HUES48 (cell line): ENCODE measurements around the gene DNTT.

ENCODE experiments used
- H3K27ac ChIP-seq: one replicate; pipeline ENCODE4 v1.7.0; 2013; ENCODE audit warnings: low read depth, low read length, inconsistent platforms
- H3K27me3 ChIP-seq: 2 replicates; pipeline ENCODE4 v1.6.1; 2013; ENCODE audit warnings: mild to moderate bottlenecking, low read length; ENCODE audit not compliant: control insufficient read depth, insufficient read depth
- H3K36me3 ChIP-seq: 2 replicates; pipeline ENCODE4 v1.6.1; 2013; ENCODE audit warnings: low read length; ENCODE audit not compliant: control insufficient read depth, insufficient read depth
- H3K4me1 ChIP-seq: 2 replicates; pipeline ENCODE4 v1.6.1; 2013; ENCODE audit warnings: mild to moderate bottlenecking, low read length; ENCODE audit not compliant: control insufficient read depth, insufficient read depth
- H3K4me3 ChIP-seq: 2 replicates; pipeline ENCODE4 v1.5.1; 2013; ENCODE audit warnings: mild to moderate bottlenecking, low read depth, low read length
- H3K9ac ChIP-seq: 2 replicates; pipeline ENCODE4 v1.6.1; 2013; ENCODE audit warnings: mild to moderate bottlenecking, low read depth, low read length, moderate library complexity
- H3K9me3 ChIP-seq: 2 replicates; pipeline ENCODE4 v1.6.1; 2013; ENCODE audit warnings: low read length; ENCODE audit not compliant: control insufficient read depth, insufficient read depth

The DNTT gene

DNA sequence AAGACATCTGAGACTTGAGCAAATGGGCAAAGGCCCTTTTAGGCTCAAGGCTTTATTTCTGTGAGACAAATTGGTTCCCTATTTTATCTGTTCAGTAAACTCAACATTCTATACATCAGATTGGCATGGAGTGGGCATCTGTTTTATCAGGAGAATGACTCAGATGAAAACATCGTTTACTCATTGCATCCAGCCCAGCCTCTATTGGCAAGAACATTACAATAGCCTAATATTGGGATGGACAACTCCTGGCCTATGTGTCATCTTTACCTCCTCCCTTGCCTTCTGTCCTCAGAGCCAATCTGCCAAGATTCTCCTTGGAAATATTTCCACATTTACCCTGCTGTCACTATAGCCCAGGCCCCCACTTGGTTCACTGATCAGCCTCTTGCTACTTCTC is 27.4 kb upstream of the DNTT start:
- H3K27ac ChIP-seq: no peak overlapping the region

DNA sequence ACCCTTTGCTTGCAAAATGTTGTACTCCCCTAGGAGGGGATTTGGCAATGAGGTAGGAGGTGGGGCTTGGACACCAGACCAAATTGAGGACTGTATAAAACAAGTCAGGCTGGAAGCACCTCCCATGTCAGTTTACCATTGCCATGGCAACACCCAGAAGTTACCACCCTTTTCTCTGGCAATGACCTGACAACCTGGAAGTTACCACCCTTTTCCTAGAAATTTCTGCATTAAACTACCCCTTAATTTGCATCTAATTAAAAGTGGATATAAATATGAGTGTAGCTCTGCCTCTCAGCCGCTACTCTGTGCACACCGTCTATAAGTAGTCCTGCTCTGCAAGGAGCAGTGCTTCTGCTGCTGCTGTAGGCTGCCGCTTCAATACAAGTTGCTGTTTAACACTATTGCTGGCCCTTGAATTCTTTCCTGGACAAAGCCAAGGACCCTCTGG is 25.0 kb upstream of the DNTT start:
- H3K9ac ChIP-seq: no peak overlapping the region
- no peaks in the 10 kb centered on the region for H3K27me3 ChIP-seq
- H3K36me3 ChIP-seq: no peaks in the 10 kb centered on the region
- H3K4me1 ChIP-seq: no peaks in the 10 kb centered on the region
- no peak overlapping the region for H3K4me3 ChIP-seq
- no peak overlapping the region for H3K27ac ChIP-seq
- H3K9me3 ChIP-seq: no peaks in the 10 kb centered on the region

More for the DNA sequence above, 27.4 kb upstream of the DNTT start:
- no peak overlapping the region for H3K9ac ChIP-seq
- no peaks in the 10 kb centered on the region for H3K27me3 ChIP-seq
- H3K9me3 ChIP-seq: no peaks in the 10 kb centered on the region
- no peaks in the 10 kb centered on the region for H3K36me3 ChIP-seq
- no peaks in the 10 kb centered on the region for H3K4me1 ChIP-seq
- H3K4me3 ChIP-seq: no peak overlapping the region

DNA sequence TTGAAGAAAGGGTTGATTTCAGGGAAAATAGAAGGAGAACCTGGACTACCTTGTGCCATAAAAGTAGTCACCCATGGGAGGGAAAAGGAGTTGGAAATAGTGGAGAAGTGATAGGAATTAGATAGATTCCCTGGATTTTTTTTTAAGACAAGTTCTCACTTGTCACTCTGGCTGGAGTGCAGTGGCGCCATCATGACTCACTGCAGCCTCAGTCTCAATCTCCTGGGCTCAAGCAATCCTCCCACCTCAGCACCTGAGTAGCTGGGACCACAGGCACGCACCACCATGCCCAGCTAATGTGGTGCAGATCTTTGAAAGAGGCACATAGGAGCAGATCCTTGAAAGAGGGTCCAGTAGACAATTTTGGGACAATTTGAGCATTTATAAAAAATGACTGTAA is 23.4 kb upstream of the DNTT start:
- Histone ChIP-seq H3K36me3 (no peaks in the 10 kb centered on the region), H3K27ac (no peak overlapping the region), H3K27me3 (no peaks in the 10 kb centered on the region), H3K9ac (no peak overlapping the region), H3K4me3 (no peak overlapping the region), H3K4me1 (peaks cover 8% of the 10 kb centered on the region; the same call in 1 of the 2 replicates), H3K9me3 (no peaks in the 10 kb centered on the region)

DNA sequence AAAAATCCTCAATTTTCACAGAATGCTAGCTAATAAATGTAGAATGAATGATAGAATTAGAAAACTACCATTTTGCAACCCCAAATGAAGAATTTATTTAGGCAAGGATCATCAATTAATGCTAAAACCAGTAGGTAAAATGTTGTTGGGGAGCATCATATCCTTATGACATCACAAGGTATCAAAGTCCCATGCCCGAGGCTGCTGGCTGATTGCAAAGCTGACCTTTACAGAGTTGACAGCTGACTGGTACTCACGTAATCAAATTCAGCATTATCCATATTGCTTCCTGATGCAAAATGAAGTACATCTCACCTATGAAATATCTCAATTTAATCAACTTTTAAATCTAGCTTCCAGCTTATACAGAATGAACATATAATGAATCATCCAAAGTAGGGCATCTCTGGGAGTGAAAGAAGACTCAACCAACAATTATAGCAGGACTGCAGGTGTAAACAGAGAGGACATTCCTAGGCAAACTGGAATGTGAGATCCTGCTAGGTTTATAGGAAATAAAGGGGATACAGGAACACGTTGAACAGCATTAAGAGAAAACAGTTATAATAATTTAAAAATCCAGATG is 22.7 kb upstream of the DNTT start:
- peaks cover 8% of the 10 kb centered on the region; the same call in 1 of the 2 replicates for H3K4me1 ChIP-seq
- H3K9ac ChIP-seq: no peak overlapping the region
- H3K27ac ChIP-seq: no peak overlapping the region
- no peaks in the 10 kb centered on the region for H3K27me3 ChIP-seq
- H3K9me3 ChIP-seq: no peaks in the 10 kb centered on the region
- no peaks in the 10 kb centered on the region for H3K36me3 ChIP-seq
- no peak overlapping the region for H3K4me3 ChIP-seq

DNA sequence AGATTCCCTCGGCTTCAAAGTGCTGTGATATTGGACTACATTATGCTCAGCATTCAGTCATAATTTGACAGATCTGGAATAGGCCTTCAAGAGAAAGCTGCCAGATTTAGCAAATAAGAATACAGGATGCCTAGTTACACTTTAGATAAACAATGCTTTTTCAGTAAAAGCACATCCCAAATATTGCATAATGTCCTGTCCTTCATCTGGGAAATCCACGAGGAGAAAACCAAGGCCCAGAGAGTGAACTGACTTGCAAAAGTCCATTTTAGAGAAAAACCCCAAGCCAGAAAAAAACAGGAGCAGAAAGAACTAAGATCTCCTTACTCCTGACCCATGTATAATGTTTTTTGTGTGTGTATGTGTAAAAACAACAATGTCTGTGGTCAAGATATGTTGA is 20.9 kb upstream of the DNTT start:
- no peaks in the 10 kb centered on the region for H3K9me3 ChIP-seq
- H3K27me3 ChIP-seq: no peaks in the 10 kb centered on the region
- no peaks in the 10 kb centered on the region for H3K36me3 ChIP-seq
- H3K27ac ChIP-seq: no peak overlapping the region
- no peak overlapping the region for H3K4me3 ChIP-seq
- peaks cover 8% of the 10 kb centered on the region; the same call in 1 of the 2 replicates for H3K4me1 ChIP-seq
- no peak overlapping the region for H3K9ac ChIP-seq

DNA sequence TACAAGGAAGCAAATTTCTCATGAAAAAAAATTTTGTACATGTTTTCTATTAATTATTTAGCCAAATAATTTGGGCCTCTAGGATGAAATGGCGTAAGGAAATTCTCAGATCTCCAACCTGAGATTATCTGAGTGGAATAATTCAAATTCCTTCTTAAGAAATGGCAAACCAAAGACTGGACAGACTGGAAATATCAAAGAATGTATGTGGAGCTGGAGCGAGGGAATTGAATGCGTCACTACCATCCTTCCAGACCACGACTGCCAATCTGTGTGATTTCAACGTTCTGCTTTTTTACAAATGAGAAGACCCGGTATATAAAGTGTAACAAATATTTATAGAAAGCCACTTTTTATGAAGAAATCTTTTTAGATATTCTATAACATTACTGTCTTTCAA is 20.5 kb upstream of the DNTT start:
- no peaks in the 10 kb centered on the region for H3K9me3 ChIP-seq
- no peak overlapping the region for H3K9ac ChIP-seq
- H3K27me3 ChIP-seq: no peaks in the 10 kb centered on the region
- H3K27ac ChIP-seq: no peak overlapping the region
- H3K4me3 ChIP-seq: no peak overlapping the region
- no peaks in the 10 kb centered on the region for H3K36me3 ChIP-seq
- H3K4me1 ChIP-seq: peaks cover 8% of the 10 kb centered on the region; the same call in 1 of the 2 replicates

DNA sequence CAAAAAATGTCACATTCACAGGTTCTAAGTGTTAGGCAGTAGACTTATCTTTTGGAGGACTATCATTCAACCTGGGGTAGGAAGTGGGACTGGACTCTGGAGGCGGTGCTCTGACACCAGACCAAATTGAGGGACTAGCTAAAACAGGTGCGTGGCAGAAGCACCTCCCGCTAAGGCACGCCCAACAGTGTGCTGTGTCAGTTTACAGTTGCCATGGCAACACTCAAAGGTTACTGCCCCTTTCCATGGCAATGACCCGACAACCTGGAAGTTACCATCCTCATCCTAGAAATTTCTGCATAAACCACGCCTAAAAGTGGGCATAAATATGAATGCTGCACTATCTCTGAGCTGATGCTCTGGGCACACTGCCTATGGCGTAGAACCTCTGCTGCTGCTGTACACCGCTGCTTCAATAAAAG is 18.9 kb upstream of the DNTT start:
- H3K27ac ChIP-seq: no peak overlapping the region
- no peak overlapping the region for H3K4me3 ChIP-seq
- H3K9me3 ChIP-seq: no peaks in the 10 kb centered on the region
- no peaks in the 10 kb centered on the region for H3K36me3 ChIP-seq
- peaks cover 8% of the 10 kb centered on the region; the same call in 1 of the 2 replicates for H3K4me1 ChIP-seq
- H3K27me3 ChIP-seq: no peaks in the 10 kb centered on the region
- H3K9ac ChIP-seq: no peak overlapping the region

DNA sequence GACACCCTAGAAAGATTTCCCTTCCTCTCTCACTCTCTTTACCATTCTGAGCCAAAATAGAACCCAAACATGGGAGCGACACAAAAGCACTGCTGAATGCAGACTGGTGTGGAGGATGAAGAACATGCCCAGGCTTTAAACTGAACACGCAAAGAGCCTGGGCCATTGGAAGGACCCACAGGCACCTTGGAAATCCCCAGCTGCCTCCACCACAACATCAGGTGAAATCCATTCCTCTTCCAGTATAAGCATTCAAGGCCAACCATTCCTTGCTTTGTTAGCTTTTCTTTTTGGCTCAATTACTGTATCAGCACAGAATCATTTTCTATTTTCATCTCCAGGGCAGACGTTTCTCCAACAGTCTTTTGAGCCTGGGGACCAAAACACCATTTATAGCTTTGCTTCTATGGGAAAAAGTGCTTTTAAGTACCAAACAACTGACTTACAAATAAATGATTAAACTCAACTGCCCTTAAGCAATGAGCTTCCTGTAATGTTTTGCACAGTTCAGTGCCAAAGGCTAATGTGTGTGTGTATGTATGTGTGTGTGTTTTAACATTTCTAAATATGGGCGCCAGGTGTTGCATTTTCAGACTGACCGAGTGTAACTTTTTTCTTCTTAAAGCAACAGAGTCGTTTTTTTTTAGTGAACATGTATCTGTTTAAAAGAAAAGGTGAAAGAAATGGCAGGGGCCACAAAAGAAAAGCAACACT is 16.7 kb upstream of the DNTT start:
- Histone ChIP-seq H3K27me3 (no peaks in the 10 kb centered on the region), H3K4me3 (no peak overlapping the region), H3K27ac (no peak overlapping the region), H3K36me3 (no peaks in the 10 kb centered on the region), H3K9ac (no peak overlapping the region), H3K4me1 (peaks cover 8% of the 10 kb centered on the region; the same call in 1 of the 2 replicates), H3K9me3 (no peaks in the 10 kb centered on the region)

DNA sequence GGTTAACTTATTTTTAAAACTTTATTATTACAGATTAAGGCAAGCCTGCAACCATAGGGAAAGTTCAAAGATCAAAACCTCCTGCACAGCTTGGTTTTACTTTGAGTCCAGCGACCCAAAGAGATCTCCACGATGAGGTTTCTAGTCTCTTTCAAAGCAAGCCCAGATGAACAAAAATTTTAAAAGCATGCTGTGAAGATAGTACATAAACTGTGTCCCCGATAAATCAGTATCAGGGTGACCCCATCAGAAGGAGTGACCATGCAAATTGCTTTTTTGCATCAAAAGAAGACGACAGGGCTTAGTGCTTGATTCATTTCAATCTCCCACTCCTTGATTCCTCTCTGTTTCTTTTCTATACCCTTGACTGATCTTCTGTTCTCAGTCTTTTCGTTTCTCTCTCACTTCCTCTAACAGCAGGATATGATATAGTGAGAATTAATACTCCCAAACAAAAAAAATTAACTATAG is 16.0 kb upstream of the DNTT start:
- Histone ChIP-seq H3K27me3 (no peaks in the 10 kb centered on the region), H3K27ac (no peak overlapping the region), H3K4me3 (no peak overlapping the region), H3K9ac (no peak overlapping the region), H3K9me3 (no peaks in the 10 kb centered on the region), H3K4me1 (peaks cover 10% of the 10 kb centered on the region; the same call in 1 of the 2 replicates), H3K36me3 (no peaks in the 10 kb centered on the region)

DNA sequence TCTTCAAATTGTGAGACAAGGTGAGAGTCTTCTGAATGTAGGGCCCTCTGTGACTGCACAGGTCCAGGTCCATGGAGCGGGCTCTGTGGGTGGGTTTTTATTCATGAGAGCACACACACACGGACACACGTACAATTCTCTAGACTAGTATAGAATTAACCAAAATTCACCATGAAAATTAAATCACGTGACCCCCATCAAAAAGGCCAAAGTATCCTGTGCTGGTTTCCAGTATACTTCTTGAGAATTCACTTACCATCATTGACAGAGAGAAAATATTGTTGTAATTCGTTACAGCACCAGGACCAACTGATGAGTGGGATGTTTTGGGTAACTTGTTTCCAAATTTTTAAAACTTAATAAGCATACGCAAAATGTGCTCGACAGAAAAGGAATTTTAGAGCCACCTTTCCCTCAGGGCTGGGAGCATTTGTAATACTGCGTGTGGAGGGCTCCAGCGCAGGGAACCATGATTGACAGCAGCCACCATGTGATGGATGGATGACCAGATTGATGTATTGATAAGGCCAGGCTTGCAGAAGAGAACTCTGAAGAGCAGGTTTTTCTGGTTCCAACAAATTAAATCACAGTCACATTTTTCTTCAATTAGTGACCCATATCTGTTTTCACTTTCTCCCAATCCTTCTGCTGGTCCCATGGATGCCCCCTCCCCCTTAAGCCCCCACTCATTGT is 14.9 kb upstream of the DNTT start:
- no peak overlapping the region for H3K9ac ChIP-seq
- no peaks in the 10 kb centered on the region for H3K36me3 ChIP-seq
- no peak overlapping the region for H3K4me3 ChIP-seq
- H3K9me3 ChIP-seq: no peaks in the 10 kb centered on the region
- H3K4me1 ChIP-seq: peaks cover 14% of the 10 kb centered on the region; the same call in 1 of the 2 replicates
- no peaks in the 10 kb centered on the region for H3K27me3 ChIP-seq
- no peak overlapping the region for H3K27ac ChIP-seq
